ENCODE data around the gene CD52. TPM values are rescaled to one million over a fixed set of nuclear protein-coding genes. Genes with fewer than 3 reads are reported as not detected.

Gene CD52
- total and polyA plus RNA-seq, 2 donors (not counting 3 experiments of a cell fraction or from before 2014, with no cell fraction given), result not detected

- Histone ChIP-seq H3K4me1 (ENCODE audit: control insufficient read depth, extremely low read depth, insufficient read depth, low read length) (no peaks in the 10 kb centered on the region), H3K4me3 (replicated peaks in 1 of 3; ENCODE audit: insufficient read depth in 1 of 3, low read depth in 1 of 3, low read length in 3 of 3) (no peak overlapping the region), H3K9me1 (replicated peaks; ENCODE audit: control insufficient read depth, extremely low read depth, insufficient read depth, low read length) (no peaks in the 10 kb centered on the region), H3K36me3 (ENCODE audit: control insufficient read depth in 2 of 2, extremely low read depth in 1 of 2, insufficient read depth in 2 of 2, low read length in 2 of 2) (no peaks in the 10 kb centered on the region), H3K9ac (replicated peaks; ENCODE audit: extremely low read depth, insufficient read depth, low read length) (no peak overlapping the region), H3K9me3 (replicated peaks; ENCODE audit: control insufficient read depth, insufficient read depth, low read length) (no peaks in the 10 kb centered on the region), H3K27ac (ENCODE audit: insufficient read depth, low read depth, low read length) (no peak overlapping the region), H3K79me2 (ENCODE audit: control insufficient read depth, insufficient read depth, low read length) (no peaks in the 10 kb centered on the region), H4K20me1 (replicated peaks; ENCODE audit: control insufficient read depth, extremely low read depth, insufficient read depth, low read length) (no peaks in the 10 kb centered on the region), H2AFZ (ENCODE audit: low read depth, low read length) (no peak overlapping the region), H3K4me2 (ENCODE audit: insufficient read depth, low read length) (no peak overlapping the region), H3K27me3 (ENCODE audit: control insufficient read depth in 2 of 2, insufficient read depth in 2 of 2, low read length in 2 of 2) (no peaks in the 10 kb centered on the region)
- no peak for FAIRE-seq
- TF ChIP-seq POLR2AphosphoS5 (IDR thresholded peaks at IDR 0.05; ENCODE audit: insufficient read depth, low read depth, low read length) (no peak), EZH2 (IDR thresholded peaks at IDR 0.05; ENCODE audit: borderline replicate concordance, low read depth, low read length, severe bottlenecking) (no peak), MYC (IDR thresholded peaks at IDR 0.05; ENCODE audit: low read depth, low read length) (no peak), MAX (IDR thresholded peaks at IDR 0.05; ENCODE audit: insufficient read depth, insufficient read length) (no peak), FOS (IDR thresholded peaks at IDR 0.05; ENCODE audit: borderline replicate concordance, insufficient read depth, low read length) (no peak), JUN (IDR thresholded peaks at IDR 0.05; ENCODE audit: borderline replicate concordance, insufficient read depth, insufficient read length, low read depth) (no peak), POLR2A (IDR thresholded peaks at IDR 0.05; ENCODE audit: low read depth, low read length) (no peak), GATA2 (IDR thresholded peaks at IDR 0.05; ENCODE audit: insufficient read depth, insufficient read length, low read depth, low read length) (no peak), CTCF (IDR thresholded peaks at IDR 0.05; ENCODE audit: extremely low read depth in 1 of 2, insufficient read depth in 1 of 2, low read depth in 1 of 2, low read length in 2 of 2) (no peak)
- BruUV-seq (replicated peaks), result no TSS peak
- CTCF ChIA-PET, result interaction anchor here (1.7 kb wide), 1 partner anchor 30 kb away, joined by 4 read pairs; no protein-coding TSS in a partner anchor
- DNase-seq (ENCODE audit: low read depth, low spot score), result no peak
- POLR2A ChIA-PET, result no interaction called here
- dilution Hi-C loops (cut with MboI; ENCODE audit: extremely low pct_ligation_motif_present, low sequenced_read_pairs), result no loop called here
- intact Hi-C loops (cut with micrococcal nuclease), result no loop called here
Measured at GRCh38 chr1:26291433-26291832, 26.3 kb upstream of the CD52 start.
